K562 (cell line): ENCODE results near the gene NSF. TPM values are rescaled to one million over a fixed set of nuclear protein-coding genes. Genes with fewer than 3 reads are reported as not detected.

ENCODE experiments used
- ATAC-seq: fragments of 200-7000 bp; cut with Tn5 transposase; 3 replicates; pipeline ENCODE4 v1.9.1; 2020; ENCODE audit warnings: moderate library complexity
- BruUV-seq: library from RNA; stranded (reverse); fragments of 400-500 nt; replicated peaks from 2 replicates; lab custom pipeline; 2021; lab: Mats Ljungman, UMichigan
- CTCF ChIA-PET: fragments of 300-600 bp; formaldehyde crosslinking; extraction: SDS; loops from one replicate; lab custom pipeline; 2021; ENCODE audit warnings: low intra/inter-chr PET ratio; lab: Yijun Ruan, JAX
- POLR2A ChIA-PET: fragments of 300-600, 350-650 bp; sonication (Branson Sonifier 250); formaldehyde crosslinking; extraction: SDS; loops from one replicate; lab custom pipeline; 2021; ENCODE audit warnings: antibody characterized with exemption, inconsistent platforms; lab: Yijun Ruan, JAX
- DNase-seq, 4 experiments: peaks; one replicate each; pipeline versions ENCODE4 v3.0.0 to v3.0.0-alpha.2; 2011 to 2018; ENCODE audit warnings: low spot score in 3 of 4, mixed read lengths in 3 of 4; ENCODE audit errors: extremely low read depth in 1 of 4
- FAIRE-seq: peaks from 2 replicates; lab custom pipeline; 2011; peaks lifted over from hg19 to GRCh38; lab: Jason Lieb, UNC
- H2AFZ ChIP-seq: 2 replicates; pipeline ENCODE4 v1.6.0; 2011; ENCODE audit warnings: low read depth, low read length, control low read depth, inconsistent platforms
- H3K27ac ChIP-seq: fragments of 200-600 bp; 3 replicates; pipeline ENCODE4 v1.8.0; 2011; ENCODE audit warnings: low read depth, mild to moderate bottlenecking, control low read depth, inconsistent platforms, low read length, moderate library complexity, mixed read lengths; ENCODE audit errors: extremely low read depth
- H3K27me3 ChIP-seq, 2 experiments: fragments of 300-600 bp in 1 of 2; 2 replicates in 1 of 2; 3 replicates in 1 of 2; pipeline versions ENCODE4 v1.6.0 to v1.8.0; 2011; ENCODE audit warnings: inconsistent platforms in 2 of 2, low read length in 2 of 2, mild to moderate bottlenecking in 1 of 2, mixed read lengths in 1 of 2, moderate library complexity in 1 of 2; ENCODE audit not compliant: control insufficient read depth in 2 of 2, insufficient read depth in 2 of 2
- H3K36me3 ChIP-seq: fragments of 300-600 bp; 3 replicates; pipeline ENCODE4 v1.8.0; 2011; ENCODE audit warnings: mild to moderate bottlenecking, low read length, inconsistent platforms; ENCODE audit not compliant: control insufficient read depth, insufficient read depth
- H3K4me1 ChIP-seq, 2 experiments: fragments of 200-600 bp in 1 of 2; replicated peaks in 1 of 2; 2 replicates in 1 of 2; 3 replicates in 1 of 2; pipeline versions ENCODE4 v1.5.1 to v1.8.0; 2011; ENCODE audit warnings: inconsistent platforms in 2 of 2, low read length in 2 of 2, mild to moderate bottlenecking in 1 of 2, mixed read lengths in 1 of 2, moderate library complexity in 1 of 2; ENCODE audit not compliant: control insufficient read depth in 2 of 2, insufficient read depth in 2 of 2
- H3K4me2 ChIP-seq: 2 replicates; pipeline ENCODE4 v1.6.1; 2011; ENCODE audit warnings: low read length, control low read depth, inconsistent platforms, mixed read lengths; ENCODE audit not compliant: insufficient read depth
- H3K4me3 ChIP-seq: fragments of 200-600 bp; sonication (generic), shearing (Covaris generic); 2 replicates; pipeline ENCODE4 v1.5.1; 2016; ENCODE audit warnings: control low read depth, inconsistent platforms
- H3K79me2 ChIP-seq: fragments of 200-600 bp; 3 replicates; pipeline ENCODE4 v1.8.0; 2011; ENCODE audit warnings: low read length, inconsistent platforms; ENCODE audit not compliant: control insufficient read depth, insufficient read depth
- H3K9ac ChIP-seq, 2 experiments: 2 replicates each; pipeline versions ENCODE4 v1.6.0 to v1.6.1; 2011; ENCODE audit warnings: low read depth in 2 of 2, low read length in 2 of 2, control low read depth in 1 of 2, inconsistent platforms in 1 of 2, mild to moderate bottlenecking in 1 of 2, mixed read lengths in 1 of 2; ENCODE audit not compliant: insufficient read depth in 1 of 2
- H3K9me1 ChIP-seq: one replicate; pipeline ENCODE4 v1.6.0; 2011; ENCODE audit warnings: inconsistent platforms, mild to moderate bottlenecking, low read length, moderate library complexity; ENCODE audit not compliant: control insufficient read depth, insufficient read depth
- H3K9me3 ChIP-seq: replicated peaks from 2 replicates; pipeline ENCODE4 v1.5.1; 2011; ENCODE audit warnings: low read depth, low read length, inconsistent platforms; ENCODE audit not compliant: control insufficient read depth, insufficient read depth
- H4K20me1 ChIP-seq: replicated peaks from 2 replicates; pipeline ENCODE4 v1.6.1; 2011; ENCODE audit warnings: low read length, inconsistent platforms, mixed read lengths; ENCODE audit not compliant: control insufficient read depth, insufficient read depth
- CHCHD3 ChIP-seq: fragments of 250-450 bp; sonication (Bioruptor Pico); IDR thresholded peaks from 2 replicates; pipeline ENCODE4 v2.1.2; 2022; ENCODE audit warnings: mild to moderate bottlenecking
- E2F5 ChIP-seq: sonication (generic); formaldehyde crosslinking; IDR thresholded peaks from 2 replicates; pipeline ENCODE4 v1.8.0; 2022; ENCODE audit warnings: mild to moderate bottlenecking, missing genetic modification reagents
- JUND ChIP-seq, 2 experiments: IDR thresholded peaks; 2 replicates in 1 of 2; 3 replicates in 1 of 2; pipeline ENCODE4 v1.6.1; 2011; ENCODE audit warnings: borderline replicate concordance in 2 of 2, low read depth in 2 of 2, low read length in 2 of 2, improper control_type of control experiment in 1 of 2, missing biosample characterization in 1 of 2, missing genetic modification characterization in 1 of 2, missing genetic modification reagents in 1 of 2
- L3MBTL2 ChIP-seq: fragments of 450-650 bp; IDR thresholded peaks from 2 replicates; pipeline ENCODE4 v1.6.1; 2016; ENCODE audit warnings: mild to moderate bottlenecking, moderate library complexity
- MEIS2 ChIP-seq: fragments of 450-650 bp; IDR thresholded peaks from 2 replicates; pipeline ENCODE4 v1.6.1; 2014; ENCODE audit warnings: mild to moderate bottlenecking; ENCODE audit not compliant: partially characterized antibody
- MTA3 ChIP-seq: fragments of 450-650 bp; formaldehyde crosslinking; IDR thresholded peaks from 2 replicates; pipeline ENCODE4 v1.6.1; 2017; ENCODE audit warnings: mild to moderate bottlenecking, borderline replicate concordance
- WGBS: fragments of 100-300 bp; shearing (Covaris generic); methylation state at CpG from one replicate; pipeline ENCODE4 v1.1.6; 2016; ENCODE audit warnings: low coverage, mixed read lengths; ENCODE audit not compliant: insufficient coverage; ENCODE audit errors: missing lambda C conversion rate; 5-methylcytosine and 5-hydroxymethylcytosine counted together
- in situ Hi-C: fragments of 300-500 bp; cut with MboI; formaldehyde crosslinking; loops from 4 replicates; pipeline ENCODE4 v1.15.0; 2018; ENCODE audit warnings: inconsistent platforms, mixed read lengths
- intact Hi-C: fragments of 100-400 bp; cut with micrococcal nuclease; formaldehyde crosslinking; loops from 2 replicates; pipeline ENCODE4 v1.14.2; 2022
- polyA plus RNA-seq, 8 experiments: library from polyadenylated mRNA; depleted of rRNA in 4 of 8; stranded (reverse) in 5 of 8; unstranded in 3 of 8; fragments of >200 nt; fragmentation: Nextera tagmentation in 2 of 8; fragmentation: Illumina TruSeq in 1 of 8; extraction: Ambion mirVana in 2 of 8; extraction: Trizol in 1 of 8; gene quantifications; 2 replicates each; pipeline versions ENCODE4 v1.2.1 to v1.2.3, GENCODE V29; 2011 to 2014; ENCODE audit warnings: inconsistent platforms in 1 of 8, missing spikeins in 1 of 8
- total RNA-seq, 7 experiments: library from RNA; depleted of rRNA in 6 of 7; stranded (reverse); fragments of >200 nt in 6 of 7; fragmentation: Illumina TruSeq in 2 of 7; extraction: Trizol in 2 of 7; gene quantifications; 2 replicates each; pipeline versions ENCODE4 v1.2.1 to v1.2.3, GENCODE V29; 2011 to 2021; ENCODE audit warnings: low replicate concordance in 1 of 7
- TF ChIP-seq, protein P1 (sequence below): fragments of 250-450 bp; sonication (Bioruptor Pico); IDR thresholded peaks from 2 replicates; pipeline ENCODE4 v1.4.0; 2020; ENCODE audit warnings: mild to moderate bottlenecking, moderate library complexity, borderline replicate concordance

The NSF gene
- total and polyA plus RNA-seq, 9 of the 15 experiments (the other 6 are each of a cell fraction or from before 2014, with no cell fraction given), result 16.7 to 39.8 (median 36.7) TPM

DNA sequence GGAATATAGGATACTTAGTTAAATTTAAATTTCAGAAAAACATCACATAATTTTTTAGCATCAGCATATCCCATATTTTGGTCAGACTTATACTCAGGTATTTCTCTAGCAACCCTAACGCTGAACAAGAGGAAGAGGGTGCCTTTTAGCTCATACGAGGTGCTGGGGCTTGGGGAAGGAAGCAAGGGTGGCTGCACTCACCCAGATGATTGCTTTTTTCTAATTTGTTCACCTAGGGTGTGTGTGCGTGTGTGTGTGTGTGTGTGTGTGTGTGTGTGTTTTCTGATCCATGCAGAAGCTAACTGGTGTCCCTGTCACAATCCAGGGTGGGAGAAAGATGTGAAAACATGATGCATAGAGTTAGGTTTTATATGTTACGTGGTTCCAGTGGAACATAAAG is 146.9 kb downstream of the NSF start:
- ChIA-PET CTCF (no interaction called here), POLR2A (interaction anchor here (1.5 kb wide), 1 partner anchor 14 kb away, joined by 4 read pairs; no protein-coding TSS in a partner anchor)
- Histone ChIP-seq H3K9ac (no peak overlapping the region), H3K27ac (no peak overlapping the region), H3K9me1 (no peaks in the 10 kb centered on the region)
- ATAC-seq, result no peak
- no peak for TF ChIP-seq CHCHD3 (CRISPR knock-in tag)
- TF ChIP-seq MTA3, result no peak
- no peak for TF ChIP-seq L3MBTL2
- TF ChIP-seq JUND (IDR thresholded peaks at IDR 0.05; ENCODE audit: borderline replicate concordance, low read depth, low read length), result no peak
- TF ChIP-seq JUND (tag; IDR thresholded peaks at IDR 0.05; ENCODE audit: borderline replicate concordance, low read depth, low read length), result no peak
- no peak for TF ChIP-seq MEIS2
- TF ChIP-seq, protein P1, sequence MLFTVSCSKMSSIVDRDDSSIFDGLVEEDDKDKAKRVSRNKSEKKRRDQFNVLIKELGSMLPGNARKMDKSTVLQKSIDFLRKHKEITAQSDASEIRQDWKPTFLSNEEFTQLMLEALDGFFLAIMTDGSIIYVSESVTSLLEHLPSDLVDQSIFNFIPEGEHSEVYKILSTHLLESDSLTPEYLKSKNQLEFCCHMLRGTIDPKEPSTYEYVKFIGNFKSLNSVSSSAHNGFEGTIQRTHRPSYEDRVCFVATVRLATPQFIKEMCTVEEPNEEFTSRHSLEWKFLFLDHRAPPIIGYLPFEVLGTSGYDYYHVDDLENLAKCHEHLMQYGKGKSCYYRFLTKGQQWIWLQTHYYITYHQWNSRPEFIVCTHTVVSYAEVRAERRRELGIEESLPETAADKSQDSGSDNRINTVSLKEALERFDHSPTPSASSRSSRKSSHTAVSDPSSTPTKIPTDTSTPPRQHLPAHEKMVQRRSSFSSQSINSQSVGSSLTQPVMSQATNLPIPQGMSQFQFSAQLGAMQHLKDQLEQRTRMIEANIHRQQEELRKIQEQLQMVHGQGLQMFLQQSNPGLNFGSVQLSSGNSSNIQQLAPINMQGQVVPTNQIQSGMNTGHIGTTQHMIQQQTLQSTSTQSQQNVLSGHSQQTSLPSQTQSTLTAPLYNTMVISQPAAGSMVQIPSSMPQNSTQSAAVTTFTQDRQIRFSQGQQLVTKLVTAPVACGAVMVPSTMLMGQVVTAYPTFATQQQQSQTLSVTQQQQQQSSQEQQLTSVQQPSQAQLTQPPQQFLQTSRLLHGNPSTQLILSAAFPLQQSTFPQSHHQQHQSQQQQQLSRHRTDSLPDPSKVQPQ (CRISPR knock-in tag), result no peak
- TF ChIP-seq E2F5 (CRISPR knock-in tag), result no peak
- TF ChIP-seq, all 486 proteins: peak for 0
- no peaks in the 10 kb centered on the region for H3K79me2 ChIP-seq
- H3K36me3 ChIP-seq, result peaks cover 6% of the 10 kb centered on the region
- no peaks in the 10 kb centered on the region for H4K20me1 ChIP-seq
- peaks cover under 1 to 6% of the 10 kb centered on the region in 2 experiments; a peak in 2 of 5 replicates for H3K4me1 ChIP-seq
- in situ Hi-C loops, result no loop called here
- 85% methylated on average over 4 of the region's 4 CpGs for WGBS
- H2AFZ ChIP-seq, result no peak overlapping the region
- no TSS peak for BruUV-seq
- H3K4me2 ChIP-seq, result no peak overlapping the region
- FAIRE-seq (no peak), DNase-seq (no peak)
- H3K4me3 ChIP-seq, result no peak overlapping the region
- no peaks in the 10 kb centered on the region for H3K27me3 ChIP-seq
- H3K9me3 ChIP-seq, result no peaks in the 10 kb centered on the region
- intact Hi-C loops, result no loop called here
